Fibroblast of lung (primary cell): Measurements from ENCODE around the gene GLDC. TPM values are rescaled to one million over a fixed set of nuclear protein-coding genes. Genes with fewer than 3 reads are reported as not detected.
A peak's percentile ranks its signal among the peaks of the same experiment; 100 is the strongest.

Source experiments
- DNase-seq, 2 donors: peaks; one replicate each; pipeline versions ENCODE4 v3.0.0 to v3.0.0-alpha.2; 2010; ENCODE audit warnings: low read depth in 2 of 2
- H2AFZ ChIP-seq: 2 replicates; pipeline ENCODE4 v1.5.1; 2012; ENCODE audit warnings: low read length, control low read depth, inconsistent platforms
- H3K27ac ChIP-seq: 2 replicates; pipeline ENCODE4 v1.5.1; 2011; ENCODE audit warnings: low read length, control low read depth; ENCODE audit not compliant: insufficient read depth
- H3K27me3 ChIP-seq: 2 replicates; pipeline ENCODE4 v1.5.1; 2011; ENCODE audit warnings: mild to moderate bottlenecking, low read length; ENCODE audit not compliant: control insufficient read depth, insufficient read depth
- H3K36me3 ChIP-seq: 2 replicates; pipeline ENCODE4 v1.5.1; 2011; ENCODE audit warnings: low read length; ENCODE audit not compliant: control insufficient read depth, insufficient read depth
- H3K4me1 ChIP-seq: 2 replicates; pipeline ENCODE4 v1.5.1; 2011; ENCODE audit warnings: low read length; ENCODE audit not compliant: control insufficient read depth, insufficient read depth; ENCODE audit errors: extremely low read depth
- H3K4me2 ChIP-seq: 2 replicates; pipeline ENCODE4 v1.5.1; 2011; ENCODE audit warnings: low read length, control low read depth; ENCODE audit not compliant: insufficient read depth; ENCODE audit errors: extremely low read depth
- H3K4me3 ChIP-seq, 4 experiments: fragments of 200-600 bp in 1 of 4; sonication (generic) in 1 of 4; replicated peaks in 1 of 4; 2 replicates each; pipeline ENCODE4 v1.5.1; 2011 to 2016; ENCODE audit warnings: low read length in 4 of 4, low read depth in 3 of 4, mild to moderate bottlenecking in 3 of 4, control low read depth in 2 of 4, inconsistent platforms in 1 of 4, mixed read lengths in 1 of 4; ENCODE audit not compliant: insufficient read depth in 1 of 4; ENCODE audit errors: control extremely low read depth in 1 of 4
- H3K79me2 ChIP-seq: 2 replicates; pipeline ENCODE4 v1.5.1; 2012; ENCODE audit warnings: mild to moderate bottlenecking, low read length, inconsistent platforms; ENCODE audit not compliant: control insufficient read depth, insufficient read depth
- H3K9ac ChIP-seq: 2 replicates; pipeline ENCODE4 v1.5.1; 2011; ENCODE audit warnings: mild to moderate bottlenecking, low read length, control low read depth; ENCODE audit not compliant: insufficient read depth
- H3K9me3 ChIP-seq: 2 replicates; pipeline ENCODE4 v1.5.1; 2012; ENCODE audit warnings: low read depth, low read length; ENCODE audit not compliant: control insufficient read depth, insufficient read depth
- H4K20me1 ChIP-seq: 2 replicates; pipeline ENCODE4 v1.5.1; 2011; ENCODE audit warnings: low read length; ENCODE audit not compliant: control insufficient read depth, insufficient read depth; ENCODE audit errors: extremely low read depth
- CTCF ChIP-seq, 2 donors: IDR thresholded peaks in 1 of 2; conservative IDR thresholded peaks in 1 of 2; 1 replicate in 1 of 2; 2 replicates in 1 of 2; pipeline ENCODE4 v1.5.1; 2011 to 2012; ENCODE audit warnings: low read length in 2 of 2, control low read depth in 1 of 2, inconsistent platforms in 1 of 2, low read depth in 1 of 2, mild to moderate bottlenecking in 1 of 2
- EZH2 ChIP-seq: IDR thresholded peaks from 2 replicates; pipeline ENCODE4 v1.5.1; 2012; ENCODE audit warnings: low read length, control low read depth, mild to moderate bottlenecking; ENCODE audit errors: missing control alignments
- polyA plus RNA-seq, 2 donors: library from polyadenylated mRNA; depleted of rRNA in 1 of 2; stranded (reverse) in 1 of 2; unstranded in 1 of 2; fragments of >200 nt; gene quantifications; 2 replicates each; pipeline ENCODE4 v1.2.1, GENCODE V29; 2011 to 2012; ENCODE audit warnings: missing spikeins in 1 of 2
- total RNA-seq: library from RNA; depleted of rRNA; stranded (reverse); fragments of >200 nt; gene quantifications from 2 replicates; pipeline ENCODE4 v1.2.1, GENCODE V29; 2014

Gene GLDC
- total and polyA plus RNA-seq, 2 donors (not counting 1 experiment from before 2014, with no cell fraction given), result 0.45 to 0.83 TPM

DNA sequence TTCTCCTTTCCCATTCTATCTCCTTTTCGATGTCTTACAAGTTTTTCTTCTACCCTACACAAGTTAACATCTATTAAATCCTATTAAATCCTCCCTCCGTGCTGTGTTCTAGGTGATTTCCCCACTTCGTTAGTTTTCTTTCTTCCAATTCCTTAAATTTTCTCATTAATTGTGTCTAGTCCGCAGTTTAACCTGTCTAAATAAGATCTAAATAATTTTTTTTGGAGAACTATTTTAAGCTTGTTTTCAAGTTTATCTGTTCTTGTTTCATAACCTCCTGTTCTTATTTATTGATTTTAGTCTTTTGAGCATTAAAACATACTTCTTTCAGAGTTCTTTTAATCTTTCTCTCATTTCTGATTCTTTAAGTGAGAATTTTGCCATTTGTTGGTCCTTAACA lies 123.3 kb downstream of the GLDC start:
- Histone ChIP-seq H4K20me1 (no peaks in the 10 kb centered on the region), H2AFZ (no peak overlapping the region), H3K9me3 (no peaks in the 10 kb centered on the region), H3K27ac (no peak overlapping the region), H3K4me1 (no peaks in the 10 kb centered on the region), H3K36me3 (no peaks in the 10 kb centered on the region), H3K4me3 (no peak overlapping the region), H3K27me3 (no peaks in the 10 kb centered on the region), H3K79me2 (no peaks in the 10 kb centered on the region), H3K9ac (no peak overlapping the region), H3K4me2 (no peak overlapping the region)
- no peak for TF ChIP-seq EZH2
- TF ChIP-seq CTCF (conservative IDR thresholded peaks at IDR 0.05 in 1 of 2, IDR thresholded peaks at IDR 0.05 in 1 of 2; ENCODE audit: low read depth in 1 of 2, low read length in 2 of 2), result no peak
- DNase-seq, result no peak

GRCh38 chr9:6512085-6512657 lies 133.4 kb downstream of the GLDC start:
- Histone ChIP-seq H3K79me2 (no peaks in the 10 kb centered on the region), H3K4me1 (no peaks in the 10 kb centered on the region), H4K20me1 (no peaks in the 10 kb centered on the region), H3K9me3 (no peaks in the 10 kb centered on the region), H3K4me3 (no peak overlapping the region), H3K27ac (no peak overlapping the region), H3K36me3 (peaks cover 2% of the 10 kb centered on the region), H2AFZ (no peak overlapping the region), H3K9ac (no peak overlapping the region), H3K27me3 (no peaks in the 10 kb centered on the region), H3K4me2 (no peak overlapping the region)
- DNase-seq, result peak in 1 of 2 donors; percentile 75
- TF ChIP-seq EZH2 (no peak), CTCF (conservative IDR thresholded peaks at IDR 0.05 in 1 of 2, IDR thresholded peaks at IDR 0.05 in 1 of 2; ENCODE audit: low read depth in 1 of 2, low read length in 2 of 2) (no peak)

DNA sequence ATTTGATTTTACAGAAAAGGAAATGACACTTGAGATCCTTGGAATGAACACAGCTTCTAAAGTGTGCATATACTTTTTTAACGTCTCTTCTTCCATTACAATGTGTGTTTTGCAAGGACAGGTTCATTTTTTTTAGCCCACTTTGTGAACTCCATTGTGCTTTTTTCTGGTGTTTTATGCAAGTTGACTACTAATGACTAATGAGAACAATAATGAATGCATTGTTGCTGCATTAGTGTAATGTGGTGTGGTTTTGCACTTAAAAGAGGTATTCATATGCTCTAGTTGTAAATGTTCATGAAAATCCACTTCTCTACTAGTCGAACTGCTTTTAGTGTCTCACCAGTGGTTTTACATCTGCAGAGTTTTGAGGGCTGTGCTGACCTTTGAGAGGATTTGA lies 139.0 kb downstream of the GLDC start:
- TF ChIP-seq CTCF (conservative IDR thresholded peaks at IDR 0.05 in 1 of 2, IDR thresholded peaks at IDR 0.05 in 1 of 2; ENCODE audit: low read depth in 1 of 2, low read length in 2 of 2), result no peak
- no peak for TF ChIP-seq EZH2
- no peak overlapping the region for H3K4me3 ChIP-seq
- peaks cover 4% of the 10 kb centered on the region for H3K36me3 ChIP-seq
- no peaks in the 10 kb centered on the region for H3K79me2 ChIP-seq
- H3K27ac ChIP-seq, result no peak overlapping the region
- no peak overlapping the region for H2AFZ ChIP-seq
- H4K20me1 ChIP-seq, result no peaks in the 10 kb centered on the region
- peak in 1 of 2 donors; percentile 91 for DNase-seq
- no peaks in the 10 kb centered on the region for H3K4me1 ChIP-seq
- H3K27me3 ChIP-seq, result no peaks in the 10 kb centered on the region
- no peak overlapping the region for H3K4me2 ChIP-seq
- H3K9ac ChIP-seq, result no peak overlapping the region
- H3K9me3 ChIP-seq, result no peaks in the 10 kb centered on the region
